Measurements from ENCODE around the gene CDH23.

DNA sequence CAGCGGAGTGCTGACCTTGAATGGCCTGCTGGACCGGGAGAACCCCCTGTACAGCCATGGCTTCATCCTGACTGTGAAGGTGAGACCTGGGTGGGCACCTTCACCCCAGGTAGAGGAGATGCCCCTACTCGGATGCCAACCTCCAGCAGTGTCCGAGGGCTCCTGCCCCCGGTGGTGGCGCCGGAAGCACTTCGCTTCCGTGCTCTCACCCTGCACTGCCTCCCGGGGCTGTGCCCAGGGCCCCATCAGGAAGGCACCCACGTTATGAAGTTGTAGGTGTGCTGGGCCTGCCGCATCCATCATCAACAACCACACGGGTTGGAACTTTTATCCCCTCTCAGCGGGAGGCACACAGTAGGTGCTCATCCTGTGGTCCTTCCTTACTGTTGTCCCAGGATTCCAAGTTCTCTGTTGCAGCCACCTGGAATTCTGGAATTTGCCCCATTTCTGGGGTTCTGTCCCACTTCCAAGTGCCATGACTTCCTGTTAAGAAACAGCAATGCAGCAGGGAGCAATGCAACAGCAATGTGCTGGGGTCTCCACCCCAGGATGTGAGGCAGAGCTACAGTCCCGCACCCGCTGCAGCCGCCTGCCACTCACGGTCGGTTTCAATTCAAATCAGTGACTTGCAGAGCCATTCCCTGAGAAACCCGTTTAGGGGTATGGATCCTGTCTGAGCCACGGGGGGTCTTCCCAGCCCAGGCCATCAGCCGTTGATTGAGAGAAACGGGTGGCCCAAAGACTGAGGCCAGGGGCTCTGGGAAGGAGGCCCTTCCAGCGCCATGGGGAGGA, 219.0 kb downstream of the CDH23 start:
- TF ChIP-seq, protein P1, sequence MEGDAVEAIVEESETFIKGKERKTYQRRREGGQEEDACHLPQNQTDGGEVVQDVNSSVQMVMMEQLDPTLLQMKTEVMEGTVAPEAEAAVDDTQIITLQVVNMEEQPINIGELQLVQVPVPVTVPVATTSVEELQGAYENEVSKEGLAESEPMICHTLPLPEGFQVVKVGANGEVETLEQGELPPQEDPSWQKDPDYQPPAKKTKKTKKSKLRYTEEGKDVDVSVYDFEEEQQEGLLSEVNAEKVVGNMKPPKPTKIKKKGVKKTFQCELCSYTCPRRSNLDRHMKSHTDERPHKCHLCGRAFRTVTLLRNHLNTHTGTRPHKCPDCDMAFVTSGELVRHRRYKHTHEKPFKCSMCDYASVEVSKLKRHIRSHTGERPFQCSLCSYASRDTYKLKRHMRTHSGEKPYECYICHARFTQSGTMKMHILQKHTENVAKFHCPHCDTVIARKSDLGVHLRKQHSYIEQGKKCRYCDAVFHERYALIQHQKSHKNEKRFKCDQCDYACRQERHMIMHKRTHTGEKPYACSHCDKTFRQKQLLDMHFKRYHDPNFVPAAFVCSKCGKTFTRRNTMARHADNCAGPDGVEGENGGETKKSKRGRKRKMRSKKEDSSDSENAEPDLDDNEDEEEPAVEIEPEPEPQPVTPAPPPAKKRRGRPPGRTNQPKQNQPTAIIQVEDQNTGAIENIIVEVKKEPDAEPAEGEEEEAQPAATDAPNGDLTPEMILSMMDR (IDR thresholded peaks at IDR 0.05) = no peak
- no peak for TF ChIP-seq EZH2 (IDR thresholded peaks at IDR 0.05; ENCODE audit: borderline replicate concordance, insufficient read depth, low read depth, low read length, poor library complexity, severe bottlenecking)
